GM21529 (cell line): ENCODE results near the gene NUBP2.

Experiments used
- ATAC-seq: cut with Tn5 transposase; IDR thresholded peaks from one replicate; pipeline ENCODE4 v1.9.1; 2021; ENCODE audit not compliant: unreplicated experiment

Gene NUBP2

GRCh38 chr16:1800701-1801100 is 17.9 kb downstream of the NUBP2 start:
- ATAC-seq: no peak

- no peak for ATAC-seq
Measured at GRCh38 chr16:1807626-1808025, 24.9 kb downstream of the NUBP2 start.

GRCh38 chr16:1808691-1809090 is 25.9 kb downstream of the NUBP2 start:
- ATAC-seq: no peak

GRCh38 chr16:1809281-1809801 is 26.6 kb downstream of the NUBP2 start:
- no peak for ATAC-seq

- ATAC-seq: no peak
Measured at GRCh38 chr16:1810106-1810505, 27.3 kb downstream of the NUBP2 start.

GRCh38 chr16:1810536-1810935 is 27.8 kb downstream of the NUBP2 start:
- ATAC-seq: no peak

GRCh38 chr16:1812732-1813163 is 30.0 kb downstream of the NUBP2 start:
- no peak for ATAC-seq

- ATAC-seq: no peak
Measured at GRCh38 chr16:1815461-1815860, 32.7 kb downstream of the NUBP2 start.

GRCh38 chr16:1816396-1817275 is 33.9 kb downstream of the NUBP2 start:
- no peak for ATAC-seq

GRCh38 chr16:1817276-1817589 is 34.5 kb downstream of the NUBP2 start:
- ATAC-seq: no peak

GRCh38 chr16:1817716-1818115 is 35.0 kb downstream of the NUBP2 start:
- ATAC-seq: no peak

- no peak for ATAC-seq
Measured at GRCh38 chr16:1818204-1818872, 35.6 kb downstream of the NUBP2 start.

- ATAC-seq: no peak
Measured at GRCh38 chr16:1818873-1819525, 36.2 kb downstream of the NUBP2 start.

- no peak for ATAC-seq
Measured at GRCh38 chr16:1819611-1820010, 36.9 kb downstream of the NUBP2 start.

GRCh38 chr16:1820096-1820945 is 37.6 kb downstream of the NUBP2 start:
- ATAC-seq: no peak

- ATAC-seq: no peak
Measured at GRCh38 chr16:1820946-1821290, 38.2 kb downstream of the NUBP2 start.

GRCh38 chr16:1821861-1822611 is 39.3 kb downstream of the NUBP2 start:
- no peak for ATAC-seq

GRCh38 chr16:1822801-1823200 is 40.0 kb downstream of the NUBP2 start:
- no peak for ATAC-seq

GRCh38 chr16:1823821-1824220 is 41.1 kb downstream of the NUBP2 start:
- ATAC-seq: no peak

GRCh38 chr16:1825381-1825863 is 42.7 kb downstream of the NUBP2 start:
- no peak for ATAC-seq
